Stomach (tissue), 4 donors: ENCODE data around the gene SENP1.

Source experiments
- CTCF ChIP-seq, 7 experiments: fragments of 450-650 bp in 4 of 7; fragments of 200-600 bp in 3 of 7; sonication (generic) in 3 of 7; IDR thresholded peaks; one replicate each; pipeline ENCODE4 v1.5.1; 2016 to 2019; ENCODE audit warnings: antibody characterized with exemption in 7 of 7, control low read depth in 2 of 7, mild to moderate bottlenecking in 1 of 7
- POLR2A ChIP-seq, 4 donors: fragments of 450-650 bp; IDR thresholded peaks; one replicate each; pipeline ENCODE4 v1.6.1; 2016; ENCODE audit warnings: antibody characterized with exemption in 4 of 4, control low read depth in 2 of 4, mild to moderate bottlenecking in 1 of 4, moderate library complexity in 1 of 4

- TF ChIP-seq CTCF (IDR thresholded peaks at IDR 0.05), result no peak
- TF ChIP-seq POLR2A (IDR thresholded peaks at IDR 0.05), result no peak
Measured at GRCh38 chr12:48029491-48030172, 76.2 kb downstream of the SENP1 start.
